Fibroblast of peridontal ligament (primary cell): ENCODE data around the gene STARD5.
"Not testable (repeated sequence)": the region's sequence is repeated elsewhere in the genome, so short reads cannot be mapped to it uniquely, and the experiment has no call there.

Experiments used
- DNase-seq: peaks from one replicate; pipeline ENCODE4 v3.0.0-alpha.2; 2010; ENCODE audit errors: extremely low read depth

The STARD5 gene

GRCh38 chr15:81337713-81338157 is 13.8 kb upstream of the STARD5 start:
- no peak for DNase-seq

- no peak for DNase-seq
These were observed 13.3 kb upstream of the STARD5 start for GRCh38 chr15:81337241-81337640.

GRCh38 chr15:81336568-81336967 is 12.6 kb upstream of the STARD5 start:
- DNase-seq: peak; percentile 35

- DNase-seq: no peak
These were observed 11.7 kb upstream of the STARD5 start for GRCh38 chr15:81335631-81336030.

- DNase-seq: no peak
These were observed 11.0 kb upstream of the STARD5 start for GRCh38 chr15:81334768-81335435.

- no peak for DNase-seq
These were observed 9.4 kb upstream of the STARD5 start for GRCh38 chr15:81333363-81333762.

GRCh38 chr15:81332326-81332725 is 8.4 kb upstream of the STARD5 start:
- no peak for DNase-seq

GRCh38 chr15:81331600-81331999 is 7.7 kb upstream of the STARD5 start:
- DNase-seq: no peak

GRCh38 chr15:81331141-81331540 is 7.2 kb upstream of the STARD5 start:
- not testable (repeated sequence) for DNase-seq

GRCh38 chr15:81330366-81331090 is 6.6 kb upstream of the STARD5 start:
- no peak for DNase-seq

GRCh38 chr15:81329446-81329845 is 5.5 kb upstream of the STARD5 start:
- DNase-seq: no peak

- peak; percentile 93 for DNase-seq
These were observed 3.6 kb upstream of the STARD5 start for GRCh38 chr15:81327516-81327915.

- DNase-seq: peak; percentile 24
These were observed 2.7 kb upstream of the STARD5 start for GRCh38 chr15:81326466-81327212.

GRCh38 chr15:81323559-81323943 is 390 bp downstream of the STARD5 start:
- DNase-seq: no peak

- no peak for DNase-seq
These were observed 1.2 kb downstream of the STARD5 start for GRCh38 chr15:81322676-81323253.

GRCh38 chr15:81321667-81322066 is 2.3 kb downstream of the STARD5 start:
- DNase-seq: no peak

- no peak for DNase-seq
These were observed 6.3 kb downstream of the STARD5 start for GRCh38 chr15:81317642-81318017.

GRCh38 chr15:81316267-81316666 is 7.7 kb downstream of the STARD5 start:
- DNase-seq: no peak

- no peak for DNase-seq
These were observed 8.3 kb downstream of the STARD5 start for GRCh38 chr15:81315452-81316175.

GRCh38 chr15:81314378-81314777 is 9.6 kb downstream of the STARD5 start:
- DNase-seq: no peak

- no peak for DNase-seq
These were observed 10.3 kb downstream of the STARD5 start for GRCh38 chr15:81313686-81314085.
